Epithelial cell of proximal tubule (primary cell): Measurements from ENCODE around the gene C1orf35. TPM values are rescaled to one million over a fixed set of nuclear protein-coding genes. Genes with fewer than 3 reads are reported as not detected.

Experiments
- DNase-seq: peaks from one replicate; pipeline ENCODE4 v3.0.0-alpha.2; 2011; ENCODE audit warnings: low read depth
- H3K4me3 ChIP-seq: 2 replicates; pipeline ENCODE4 v1.5.1; 2011; ENCODE audit warnings: low read depth, mild to moderate bottlenecking, low read length
- total RNA-seq: library from RNA; depleted of rRNA; stranded (reverse); fragments of >200 nt; gene quantifications from 2 replicates; pipeline ENCODE4 v1.2.3, GENCODE V29; 2015
- TF ChIP-seq, protein P1 (sequence below): conservative IDR thresholded peaks from 2 replicates; pipeline ENCODE4 v1.5.1; 2012; ENCODE audit warnings: low read depth, mild to moderate bottlenecking, low read length

The C1orf35 gene
- total RNA-seq, 1 donor from 2014 or later: 23.8 TPM

DNA sequence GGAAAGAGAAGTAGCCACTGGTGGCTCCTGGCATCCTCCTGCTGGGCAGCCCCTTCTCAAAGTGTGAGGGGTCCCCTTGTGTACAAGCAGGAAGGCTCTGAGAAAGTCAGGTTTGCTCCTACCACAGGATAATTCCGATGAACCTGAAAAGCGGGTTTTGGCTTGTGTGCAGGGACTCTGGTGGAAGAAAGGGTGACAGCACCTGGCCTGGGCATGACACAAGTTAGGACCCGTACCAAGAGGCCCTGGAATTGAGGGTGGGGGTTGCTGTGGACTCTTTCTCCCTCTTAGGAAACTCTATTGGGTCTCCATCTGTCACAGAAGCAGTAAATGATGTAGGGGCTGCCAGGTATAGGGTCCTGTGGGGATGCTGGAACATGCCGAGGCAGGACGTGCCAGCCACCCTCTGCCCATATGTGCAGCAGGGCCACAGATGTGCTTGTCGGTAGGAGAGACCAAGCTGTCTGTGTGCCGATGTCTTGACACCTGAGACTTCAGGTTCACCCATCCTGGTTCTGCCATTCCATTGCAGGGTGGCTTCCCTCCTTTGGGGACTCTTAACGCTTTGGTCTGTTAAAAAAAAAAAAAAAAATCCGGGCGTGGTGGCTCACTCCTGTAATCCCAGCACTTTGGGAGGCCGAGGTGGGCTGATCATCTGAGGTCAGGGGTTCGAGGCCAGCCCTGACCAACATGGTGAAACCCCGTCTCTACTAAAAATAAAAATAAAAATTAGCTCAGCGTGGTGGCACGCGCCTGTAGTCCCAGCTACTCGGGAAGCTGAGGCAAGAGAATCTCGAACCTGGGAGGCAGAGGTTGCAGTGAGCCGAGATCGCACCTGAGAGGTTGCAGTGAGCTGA is 9.8 kb downstream of the C1orf35 start:
- H3K4me3 ChIP-seq: no peak overlapping the region
- TF ChIP-seq, protein P1, sequence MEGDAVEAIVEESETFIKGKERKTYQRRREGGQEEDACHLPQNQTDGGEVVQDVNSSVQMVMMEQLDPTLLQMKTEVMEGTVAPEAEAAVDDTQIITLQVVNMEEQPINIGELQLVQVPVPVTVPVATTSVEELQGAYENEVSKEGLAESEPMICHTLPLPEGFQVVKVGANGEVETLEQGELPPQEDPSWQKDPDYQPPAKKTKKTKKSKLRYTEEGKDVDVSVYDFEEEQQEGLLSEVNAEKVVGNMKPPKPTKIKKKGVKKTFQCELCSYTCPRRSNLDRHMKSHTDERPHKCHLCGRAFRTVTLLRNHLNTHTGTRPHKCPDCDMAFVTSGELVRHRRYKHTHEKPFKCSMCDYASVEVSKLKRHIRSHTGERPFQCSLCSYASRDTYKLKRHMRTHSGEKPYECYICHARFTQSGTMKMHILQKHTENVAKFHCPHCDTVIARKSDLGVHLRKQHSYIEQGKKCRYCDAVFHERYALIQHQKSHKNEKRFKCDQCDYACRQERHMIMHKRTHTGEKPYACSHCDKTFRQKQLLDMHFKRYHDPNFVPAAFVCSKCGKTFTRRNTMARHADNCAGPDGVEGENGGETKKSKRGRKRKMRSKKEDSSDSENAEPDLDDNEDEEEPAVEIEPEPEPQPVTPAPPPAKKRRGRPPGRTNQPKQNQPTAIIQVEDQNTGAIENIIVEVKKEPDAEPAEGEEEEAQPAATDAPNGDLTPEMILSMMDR: no peak
- DNase-seq: no peak

DNA sequence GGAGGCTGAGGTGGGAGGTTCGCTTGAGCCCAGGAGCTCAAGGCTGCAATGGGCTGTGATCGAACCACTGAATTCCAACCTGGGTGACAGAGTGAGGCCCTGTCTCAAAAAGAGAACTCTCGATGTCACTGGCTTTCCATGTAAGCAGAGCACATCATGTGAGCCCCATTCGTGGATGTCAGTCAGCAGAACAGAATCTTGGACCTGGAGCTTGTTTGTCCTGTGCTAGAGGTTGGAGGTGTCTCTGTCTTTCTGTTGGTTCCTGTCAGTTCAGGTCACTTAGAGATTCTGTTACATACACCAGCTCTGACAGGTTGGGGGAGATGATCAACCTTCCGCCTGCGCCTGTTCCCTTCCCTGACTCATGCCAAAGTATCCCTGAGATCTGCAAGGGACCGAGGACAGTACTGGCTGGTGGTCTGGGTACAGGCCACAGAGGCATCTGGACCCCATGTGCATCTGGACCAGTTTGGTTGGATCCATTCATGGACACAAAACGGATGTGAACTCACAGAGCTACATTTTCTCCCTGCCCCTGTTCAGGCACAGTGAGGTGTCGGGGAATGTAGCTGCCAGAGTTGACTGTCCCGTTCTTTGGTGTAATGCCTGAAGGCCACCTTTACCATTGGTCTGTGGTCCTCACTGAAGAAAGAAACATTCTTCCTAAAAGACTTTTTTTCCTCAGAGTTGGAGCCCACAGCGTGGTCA is 10.6 kb downstream of the C1orf35 start:
- DNase-seq: no peak
- TF ChIP-seq, protein P1: no peak
- H3K4me3 ChIP-seq: no peak overlapping the region

DNA sequence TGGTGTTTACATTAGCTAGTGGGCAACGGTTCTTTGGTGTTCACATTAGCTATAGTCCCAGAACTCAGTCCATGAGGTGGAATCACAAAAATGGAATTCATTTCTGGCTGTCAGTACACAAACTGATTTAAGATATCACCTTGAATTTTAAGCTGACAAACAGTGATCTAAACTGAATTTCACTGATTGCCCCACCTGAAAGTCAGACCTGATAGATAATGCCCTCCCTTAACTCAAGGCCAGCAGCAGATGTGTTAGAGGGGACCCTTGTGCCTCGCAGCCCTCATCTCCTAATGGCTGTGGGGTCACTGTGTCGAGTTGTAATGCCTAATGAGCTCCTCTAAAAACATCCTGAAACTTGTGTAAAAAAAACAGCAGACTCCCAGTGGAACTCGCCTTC is 12.0 kb downstream of the C1orf35 start:
- TF ChIP-seq, protein P1: no peak
- no peak overlapping the region for H3K4me3 ChIP-seq
- no peak for DNase-seq

DNA sequence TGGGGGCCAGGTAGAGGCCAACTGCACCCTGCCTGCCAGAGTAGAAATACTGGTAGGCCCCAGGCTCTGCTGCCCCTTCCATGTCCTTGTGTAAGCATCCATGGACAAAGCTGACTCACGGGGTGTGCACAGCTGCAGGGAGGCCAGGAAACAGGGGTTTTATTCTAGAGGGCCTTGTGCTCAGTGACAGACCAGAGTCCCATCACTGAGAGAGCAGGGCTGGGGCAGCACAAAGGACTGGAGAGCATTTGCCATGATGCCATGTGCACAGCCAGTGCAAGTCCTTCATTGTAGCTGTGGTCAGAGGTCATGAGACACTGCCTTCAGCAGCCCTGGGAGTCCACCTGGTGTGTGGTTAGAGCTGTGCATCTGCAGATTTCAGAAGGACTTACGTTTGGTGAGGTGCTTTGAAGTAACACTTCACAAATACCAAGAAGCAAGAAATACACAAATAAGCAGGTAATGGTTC is 12.5 kb downstream of the C1orf35 start:
- no peak for DNase-seq
- H3K4me3 ChIP-seq: no peak overlapping the region
- TF ChIP-seq, protein P1: peak; percentile 16

DNA sequence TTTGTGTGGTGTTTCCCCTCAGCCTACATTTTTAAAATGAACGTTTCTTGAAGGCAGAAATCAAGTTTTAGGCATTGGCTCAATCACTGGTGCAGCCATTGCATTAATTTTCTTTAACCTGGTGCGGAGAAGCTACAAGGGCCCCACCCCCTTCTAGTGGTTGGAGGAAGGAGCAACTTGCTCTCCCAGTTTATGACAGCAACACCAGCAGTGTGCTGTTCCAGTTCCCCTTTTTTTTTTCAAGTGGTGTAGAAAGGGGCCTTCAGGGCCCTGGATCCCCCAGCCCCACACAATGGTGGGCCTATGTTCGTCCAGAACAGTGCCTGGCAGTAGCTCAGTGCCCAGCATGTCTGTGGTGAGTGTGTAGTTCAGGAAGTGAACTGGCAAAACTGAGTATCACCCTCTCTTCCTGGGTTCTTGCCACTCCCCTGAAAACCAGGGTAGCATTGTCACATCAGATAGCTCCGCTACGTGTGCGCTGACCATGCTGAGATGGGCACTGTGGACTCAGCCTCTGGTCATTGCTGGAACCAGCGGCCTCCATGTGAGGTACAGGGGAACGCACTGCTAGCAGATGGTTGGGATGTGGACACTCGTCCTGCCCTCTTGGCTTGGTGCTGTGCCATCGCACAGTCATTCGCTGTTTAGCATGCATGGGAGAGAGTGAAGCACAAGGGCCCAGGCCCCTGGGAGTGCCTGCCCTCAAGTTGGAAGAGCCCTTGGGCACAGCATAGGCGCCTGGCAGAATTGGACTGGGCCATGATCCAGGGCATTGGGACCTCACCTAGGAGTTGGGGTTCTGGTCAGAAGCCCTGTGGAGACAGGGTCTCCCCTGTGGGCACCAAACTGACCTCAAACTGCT is 13.4 kb downstream of the C1orf35 start:
- TF ChIP-seq, protein P1: no peak
- DNase-seq: no peak
- H3K4me3 ChIP-seq: no peak overlapping the region

DNA sequence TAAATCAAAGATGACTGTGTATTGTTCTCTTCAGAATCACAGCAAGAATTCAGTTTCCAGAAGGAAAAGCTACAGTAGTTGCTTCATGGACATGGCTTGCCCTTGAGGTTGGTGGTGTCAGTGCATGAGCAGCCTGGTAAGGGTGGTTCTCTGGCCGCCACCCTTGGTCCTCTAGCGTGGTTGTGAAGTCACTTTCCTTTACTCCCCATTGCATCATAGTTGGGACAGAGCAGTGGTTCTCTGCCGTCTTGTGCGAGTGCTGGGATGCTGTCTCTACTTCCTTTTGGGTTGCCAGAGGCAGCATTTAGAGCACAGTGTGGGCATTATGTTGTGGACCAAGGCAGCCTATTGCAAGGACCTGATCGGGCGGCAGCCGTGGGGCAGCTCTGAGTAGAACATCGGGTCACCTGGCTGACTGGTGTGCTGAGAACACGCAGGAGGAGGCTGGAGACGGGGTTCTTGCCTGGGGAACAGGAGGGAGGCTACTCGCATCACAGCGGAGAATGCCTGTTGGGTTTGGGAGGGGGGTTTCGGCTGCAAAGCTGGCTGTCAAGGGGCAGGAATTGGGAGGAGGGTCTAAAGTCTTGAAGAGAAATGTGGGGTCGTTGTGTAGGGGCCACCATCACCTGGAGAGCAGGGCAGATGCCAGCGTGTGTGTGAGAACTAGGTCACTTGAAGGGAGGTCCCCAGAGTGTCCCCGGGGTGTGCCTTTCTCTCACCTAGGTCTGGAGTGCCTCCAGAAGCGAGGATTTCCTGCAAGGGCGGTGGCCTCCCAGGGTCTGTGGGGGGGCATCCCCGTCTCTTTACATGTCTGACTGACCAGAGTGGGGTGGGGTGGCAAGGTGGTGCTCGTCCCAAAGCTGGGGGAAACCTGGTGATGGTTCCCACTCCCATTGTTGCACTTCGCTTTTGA is 14.3 kb downstream of the C1orf35 start:
- H3K4me3 ChIP-seq: no peak overlapping the region
- TF ChIP-seq, protein P1: no peak
- no peak for DNase-seq
